K562 (cell line): Measurements from ENCODE around the gene MDH2. TPM values are rescaled to one million over a fixed set of nuclear protein-coding genes. Genes with fewer than 3 reads are reported as not detected.
A peak's percentile ranks its signal among the peaks of the same experiment; 100 is the strongest.

ENCODE experiments used
- ATAC-seq: fragments of 200-7000 bp; cut with Tn5 transposase; 3 replicates; pipeline ENCODE4 v1.9.1; 2020; ENCODE audit warnings: moderate library complexity
- BruUV-seq: library from RNA; stranded (reverse); fragments of 400-500 nt; replicated peaks from 2 replicates; lab custom pipeline; 2021; lab: Mats Ljungman, UMichigan
- CTCF ChIA-PET: fragments of 300-600 bp; formaldehyde crosslinking; extraction: SDS; loops from one replicate; lab custom pipeline; 2021; ENCODE audit warnings: low intra/inter-chr PET ratio; lab: Yijun Ruan, JAX
- POLR2A ChIA-PET: fragments of 300-600, 350-650 bp; sonication (Branson Sonifier 250); formaldehyde crosslinking; extraction: SDS; loops from one replicate; lab custom pipeline; 2021; ENCODE audit warnings: antibody characterized with exemption, inconsistent platforms; lab: Yijun Ruan, JAX
- DNase-seq, 4 experiments: peaks; one replicate each; pipeline versions ENCODE4 v3.0.0 to v3.0.0-alpha.2; 2011 to 2018; ENCODE audit warnings: low spot score in 3 of 4, mixed read lengths in 3 of 4; ENCODE audit errors: extremely low read depth in 1 of 4
- FAIRE-seq: peaks from 2 replicates; lab custom pipeline; 2011; peaks lifted over from hg19 to GRCh38; lab: Jason Lieb, UNC
- H2AFZ ChIP-seq: 2 replicates; pipeline ENCODE4 v1.6.0; 2011; ENCODE audit warnings: low read depth, low read length, control low read depth, inconsistent platforms
- H3K27ac ChIP-seq: fragments of 200-600 bp; 3 replicates; pipeline ENCODE4 v1.8.0; 2011; ENCODE audit warnings: low read depth, mild to moderate bottlenecking, control low read depth, inconsistent platforms, low read length, moderate library complexity, mixed read lengths; ENCODE audit errors: extremely low read depth
- H3K27me3 ChIP-seq, 2 experiments: fragments of 300-600 bp in 1 of 2; 2 replicates in 1 of 2; 3 replicates in 1 of 2; pipeline versions ENCODE4 v1.6.0 to v1.8.0; 2011; ENCODE audit warnings: inconsistent platforms in 2 of 2, low read length in 2 of 2, mild to moderate bottlenecking in 1 of 2, mixed read lengths in 1 of 2, moderate library complexity in 1 of 2; ENCODE audit not compliant: control insufficient read depth in 2 of 2, insufficient read depth in 2 of 2
- H3K36me3 ChIP-seq: fragments of 300-600 bp; 3 replicates; pipeline ENCODE4 v1.8.0; 2011; ENCODE audit warnings: mild to moderate bottlenecking, low read length, inconsistent platforms; ENCODE audit not compliant: control insufficient read depth, insufficient read depth
- H3K4me1 ChIP-seq, 2 experiments: fragments of 200-600 bp in 1 of 2; replicated peaks in 1 of 2; 2 replicates in 1 of 2; 3 replicates in 1 of 2; pipeline versions ENCODE4 v1.5.1 to v1.8.0; 2011; ENCODE audit warnings: inconsistent platforms in 2 of 2, low read length in 2 of 2, mild to moderate bottlenecking in 1 of 2, mixed read lengths in 1 of 2, moderate library complexity in 1 of 2; ENCODE audit not compliant: control insufficient read depth in 2 of 2, insufficient read depth in 2 of 2
- H3K4me2 ChIP-seq: 2 replicates; pipeline ENCODE4 v1.6.1; 2011; ENCODE audit warnings: low read length, control low read depth, inconsistent platforms, mixed read lengths; ENCODE audit not compliant: insufficient read depth
- H3K4me3 ChIP-seq: fragments of 200-600 bp; sonication (generic), shearing (Covaris generic); 2 replicates; pipeline ENCODE4 v1.5.1; 2016; ENCODE audit warnings: control low read depth, inconsistent platforms
- H3K79me2 ChIP-seq: fragments of 200-600 bp; 3 replicates; pipeline ENCODE4 v1.8.0; 2011; ENCODE audit warnings: low read length, inconsistent platforms; ENCODE audit not compliant: control insufficient read depth, insufficient read depth
- H3K9ac ChIP-seq, 2 experiments: 2 replicates each; pipeline versions ENCODE4 v1.6.0 to v1.6.1; 2011; ENCODE audit warnings: low read depth in 2 of 2, low read length in 2 of 2, control low read depth in 1 of 2, inconsistent platforms in 1 of 2, mild to moderate bottlenecking in 1 of 2, mixed read lengths in 1 of 2; ENCODE audit not compliant: insufficient read depth in 1 of 2
- H3K9me1 ChIP-seq: one replicate; pipeline ENCODE4 v1.6.0; 2011; ENCODE audit warnings: inconsistent platforms, mild to moderate bottlenecking, low read length, moderate library complexity; ENCODE audit not compliant: control insufficient read depth, insufficient read depth
- H3K9me3 ChIP-seq: replicated peaks from 2 replicates; pipeline ENCODE4 v1.5.1; 2011; ENCODE audit warnings: low read depth, low read length, inconsistent platforms; ENCODE audit not compliant: control insufficient read depth, insufficient read depth
- H4K20me1 ChIP-seq: replicated peaks from 2 replicates; pipeline ENCODE4 v1.6.1; 2011; ENCODE audit warnings: low read length, inconsistent platforms, mixed read lengths; ENCODE audit not compliant: control insufficient read depth, insufficient read depth
- CREB1 ChIP-seq, 2 experiments: sonication (generic) in 1 of 2; formaldehyde crosslinking in 1 of 2; IDR thresholded peaks; 2 replicates each; pipeline versions ENCODE4 v1.6.1 to v1.8.0; 2012 to 2022; ENCODE audit warnings: inconsistent platforms in 1 of 2, mild to moderate bottlenecking in 1 of 2, missing genetic modification reagents in 1 of 2, moderate library complexity in 1 of 2
- CTCFL ChIP-seq: IDR thresholded peaks from 2 replicates; pipeline ENCODE4 v1.6.1; 2011; ENCODE audit warnings: borderline replicate concordance, low read depth, mild to moderate bottlenecking, moderate library complexity, low read length; ENCODE audit not compliant: insufficient read depth, poor library complexity, severe bottlenecking
- CXXC5 ChIP-seq: fragments of 250-450 bp; sonication (Bioruptor Pico); IDR thresholded peaks from 2 replicates; pipeline ENCODE4 v1.8.0; 2022; ENCODE audit warnings: inconsistent platforms, mild to moderate bottlenecking, moderate library complexity
- HNRNPL ChIP-seq: fragments of 200-400 bp; formaldehyde crosslinking; IDR thresholded peaks from 2 replicates; pipeline ENCODE4 v1.6.1; 2017; ENCODE audit warnings: low read depth, mild to moderate bottlenecking, low read length
- NFIC ChIP-seq: fragments of 450-650 bp; IDR thresholded peaks from 2 replicates; pipeline ENCODE4 v1.6.1; 2017; ENCODE audit warnings: mild to moderate bottlenecking, inconsistent platforms
- NFIX ChIP-seq: fragments of 250-450 bp; sonication (Bioruptor Pico); IDR thresholded peaks from 2 replicates; pipeline ENCODE4 v1.4.0; 2020; ENCODE audit warnings: low read depth, mild to moderate bottlenecking, moderate library complexity
- POLR2G ChIP-seq: fragments of 200-400 bp; formaldehyde crosslinking; IDR thresholded peaks from 2 replicates; pipeline ENCODE4 v1.6.1; 2017; ENCODE audit warnings: low read depth, mild to moderate bottlenecking, antibody characterized with exemption, low read length, moderate library complexity
- RBFOX2 ChIP-seq: fragments of 200-400 bp; formaldehyde crosslinking; IDR thresholded peaks from 2 replicates; pipeline ENCODE4 v1.6.1; 2017; ENCODE audit warnings: low read depth, mild to moderate bottlenecking, low read length, moderate library complexity
- SMAD1 ChIP-seq: fragments of 150-350 bp; IDR thresholded peaks from 2 replicates; pipeline ENCODE4 v1.6.1; 2014; ENCODE audit warnings: low read length, low read depth; ENCODE audit not compliant: partially characterized antibody
- STAT5B ChIP-seq: fragments of 250-450 bp; sonication (Bioruptor Pico); IDR thresholded peaks from 2 replicates; pipeline ENCODE4 v1.8.0; 2021; ENCODE audit warnings: mild to moderate bottlenecking, inconsistent platforms
- TEAD4 ChIP-seq, 2 experiments: sonication (generic) in 1 of 2; formaldehyde crosslinking in 1 of 2; IDR thresholded peaks; 2 replicates each; pipeline versions ENCODE4 v1.6.1 to v1.8.0; 2012 to 2022; ENCODE audit warnings: borderline replicate concordance in 1 of 2, inconsistent platforms in 1 of 2, low read length in 1 of 2, mild to moderate bottlenecking in 1 of 2, missing genetic modification reagents in 1 of 2
- TRIM25 ChIP-seq: fragments of 450-650 bp; IDR thresholded peaks from 2 replicates; pipeline ENCODE4 v1.7.0; 2016; ENCODE audit warnings: borderline replicate concordance
- ZNF76 ChIP-seq: fragments of 250-450 bp; sonication (Bioruptor Pico); IDR thresholded peaks from 2 replicates; pipeline ENCODE4 v1.4.0; 2020; ENCODE audit warnings: mild to moderate bottlenecking, moderate library complexity, borderline replicate concordance
- WGBS: fragments of 100-300 bp; shearing (Covaris generic); methylation state at CpG from one replicate; pipeline ENCODE4 v1.1.6; 2016; ENCODE audit warnings: low coverage, mixed read lengths; ENCODE audit not compliant: insufficient coverage; ENCODE audit errors: missing lambda C conversion rate; 5-methylcytosine and 5-hydroxymethylcytosine counted together
- in situ Hi-C: fragments of 300-500 bp; cut with MboI; formaldehyde crosslinking; loops from 4 replicates; pipeline ENCODE4 v1.15.0; 2018; ENCODE audit warnings: inconsistent platforms, mixed read lengths
- intact Hi-C: fragments of 100-400 bp; cut with micrococcal nuclease; formaldehyde crosslinking; loops from 2 replicates; pipeline ENCODE4 v1.14.2; 2022
- polyA plus RNA-seq, 8 experiments: library from polyadenylated mRNA; depleted of rRNA in 4 of 8; stranded (reverse) in 5 of 8; unstranded in 3 of 8; fragments of >200 nt; fragmentation: Nextera tagmentation in 2 of 8; fragmentation: Illumina TruSeq in 1 of 8; extraction: Ambion mirVana in 2 of 8; extraction: Trizol in 1 of 8; gene quantifications; 2 replicates each; pipeline versions ENCODE4 v1.2.1 to v1.2.3, GENCODE V29; 2011 to 2014; ENCODE audit warnings: inconsistent platforms in 1 of 8, missing spikeins in 1 of 8
- total RNA-seq, 7 experiments: library from RNA; depleted of rRNA in 6 of 7; stranded (reverse); fragments of >200 nt in 6 of 7; fragmentation: Illumina TruSeq in 2 of 7; extraction: Trizol in 2 of 7; gene quantifications; 2 replicates each; pipeline versions ENCODE4 v1.2.1 to v1.2.3, GENCODE V29; 2011 to 2021; ENCODE audit warnings: low replicate concordance in 1 of 7

The MDH2 gene
- total and polyA plus RNA-seq, 9 of the 15 experiments (the other 6 are each of a cell fraction or from before 2014, with no cell fraction given), result 106 to 701 (median 242) TPM

- no peaks in the 10 kb centered on the region for H3K9me1 ChIP-seq
- intact Hi-C loops, result no loop called here
- H3K27ac ChIP-seq, result no peak overlapping the region
- no peak overlapping the region for H3K4me2 ChIP-seq
- peak; percentile 62 for TF ChIP-seq SMAD1
- no peak for TF ChIP-seq CTCFL
- no peak for TF ChIP-seq TEAD4 (IDR thresholded peaks at IDR 0.05; ENCODE audit: low read length)
- TF ChIP-seq TEAD4 (CRISPR knock-in tag; IDR thresholded peaks at IDR 0.05; ENCODE audit: borderline replicate concordance), result no peak
- TF ChIP-seq TRIM25, result no peak
- no peak for TF ChIP-seq HNRNPL
- no peak for TF ChIP-seq STAT5B (CRISPR knock-in tag)
- TF ChIP-seq RBFOX2, result peak; percentile 32
- no peak for TF ChIP-seq CREB1 (IDR thresholded peaks at IDR 0.05)
- TF ChIP-seq CREB1 (CRISPR knock-in tag; IDR thresholded peaks at IDR 0.05), result 0 out of 2 replicates have a peak, but pooled peaks have one; percentile 19
- TF ChIP-seq NFIC, result peak; percentile 98
- no peak for TF ChIP-seq CXXC5 (CRISPR knock-in tag)
- peak; percentile 41 for TF ChIP-seq POLR2G
- peak; percentile 41; the same call in 1 of the 2 replicates for TF ChIP-seq NFIX (CRISPR knock-in tag)
- TF ChIP-seq ZNF76 (CRISPR knock-in tag), result no peak
- CTCF ChIA-PET, result interaction anchor here (0.7 kb wide), 1 partner anchor 72 kb away, joined by 3 read pairs; no protein-coding TSS in a partner anchor
- peaks cover 0 to 16% of the 10 kb centered on the region in 2 experiments; a peak in 2 of 5 replicates for H3K4me1 ChIP-seq
- H3K9me3 ChIP-seq, result no peaks in the 10 kb centered on the region
- POLR2A ChIA-PET, result interaction anchor here (0.7 to 1.3 kb wide), 6 partner anchors 8 to 103 kb away, joined by 3 to 6 read pairs (median 3); no protein-coding TSS in a partner anchor
- no peaks in the 10 kb centered on the region for H3K79me2 ChIP-seq
- in situ Hi-C loops, result no loop called here
- FAIRE-seq (peak; percentile 44), ATAC-seq (peak; percentile 53), DNase-seq (peak; percentile 61 to 73 (median 68))
- no peak overlapping the region for H2AFZ ChIP-seq
- no TSS peak for BruUV-seq
- 0 out of 4 replicates have a peak overlapping the region, but pooled peaks of 1 of the 2 experiments have one; percentile 70 for H3K9ac ChIP-seq
- H3K36me3 ChIP-seq, result peaks cover 86% of the 10 kb centered on the region
- H4K20me1 ChIP-seq, result peaks cover 20% of the 10 kb centered on the region
- no peaks in the 10 kb centered on the region for H3K27me3 ChIP-seq
- 79% methylated on average over 14 of the region's 14 CpGs for WGBS
- no peak overlapping the region for H3K4me3 ChIP-seq
Measured at GRCh38 chr7:76063525-76063924, 15.6 kb downstream of the MDH2 start.
